GM21360 (cell line): ENCODE data around the gene ZNF722.
"Not testable (repeated sequence)": the region's sequence is repeated elsewhere in the genome, so short reads cannot be mapped to it uniquely, and the experiment has no call there.

Experiments used
- ATAC-seq: cut with Tn5 transposase; IDR thresholded peaks from one replicate; pipeline ENCODE4 v1.9.1; 2021; ENCODE audit warnings: mild to moderate bottlenecking, moderate library complexity; ENCODE audit not compliant: unreplicated experiment

ZNF722 gene

GRCh38 chr7:63998549-63998948, at the start of gene ZNF722:
Gene ZNF722 (plus strand): TSS chr7:63998849. CDS start chr7:63998962, 113 bp downstream.
- no peak for ATAC-seq

DNA sequence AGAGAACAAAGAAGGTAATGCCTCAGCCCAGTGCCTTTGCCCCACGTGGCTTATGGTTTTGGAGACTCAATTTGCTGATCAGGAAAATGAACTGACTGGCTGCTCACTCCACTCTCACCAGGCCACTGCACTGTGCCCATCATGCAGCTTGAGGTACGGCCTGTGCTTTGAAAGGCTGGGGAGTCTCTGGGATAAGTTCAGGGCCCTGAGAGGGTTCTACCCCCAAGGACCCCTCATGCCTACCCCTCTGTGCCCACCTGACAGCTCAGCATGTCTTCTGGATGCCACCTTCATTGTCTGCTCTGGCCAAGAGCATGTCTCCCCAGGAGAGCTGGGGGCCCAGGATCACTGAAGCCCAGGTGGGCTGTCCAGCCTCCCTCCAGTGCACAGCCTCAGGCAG, 45.5 kb upstream of the ZNF722 start:
- ATAC-seq = no peak

DNA sequence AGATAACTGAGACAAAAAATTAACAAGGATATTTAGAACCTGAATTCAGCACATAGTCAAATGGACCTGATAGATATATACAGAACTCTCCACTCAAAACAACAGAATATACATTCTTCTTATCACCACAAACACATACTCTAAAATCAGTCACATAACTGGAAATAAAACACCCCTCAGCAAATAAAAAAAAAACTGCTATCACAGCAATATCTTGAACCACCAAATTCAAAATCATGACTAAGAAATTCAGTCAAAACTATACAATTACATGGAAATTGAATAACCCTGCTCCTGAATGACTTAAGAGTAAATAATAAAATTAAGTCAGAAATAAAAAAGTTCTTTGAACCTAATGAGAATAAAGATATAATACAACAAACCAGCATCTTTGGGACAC, 30.0 kb upstream of the ZNF722 start:
- no peak for ATAC-seq

- not testable (repeated sequence) for ATAC-seq
Observed at GRCh38 chr7:64015496-64015895, 16.8 kb downstream of the ZNF722 start.

GRCh38 chr7:64035388-64035787, 36.7 kb downstream of the ZNF722 start:
- no peak for ATAC-seq

GRCh38 chr7:64037095-64037494, 38.4 kb downstream of the ZNF722 start:
- no peak for ATAC-seq

- no peak for ATAC-seq
Observed at GRCh38 chr7:64045301-64046040, 46.8 kb downstream of the ZNF722 start, which contains the start of gene ZNF727. Gene ZNF727 (plus strand): TSS chr7:64045434. CDS start chr7:64045622, 188 bp downstream.

- ATAC-seq = no peak
Observed at GRCh38 chr7:64046041-64046389, 47.4 kb downstream of the ZNF722 start.
